ENCODE data around the gene CXCR3. TPM values are rescaled to one million over a fixed set of nuclear protein-coding genes. Genes with fewer than 3 reads are reported as not detected.
"Not testable (repeated sequence)": the region's sequence is repeated elsewhere in the genome, so short reads cannot be mapped to it uniquely, and the experiment has no call there.

Gene CXCR3
- polyA plus RNA-seq, 2 donors: 0.64 to 0.69 TPM

DNA sequence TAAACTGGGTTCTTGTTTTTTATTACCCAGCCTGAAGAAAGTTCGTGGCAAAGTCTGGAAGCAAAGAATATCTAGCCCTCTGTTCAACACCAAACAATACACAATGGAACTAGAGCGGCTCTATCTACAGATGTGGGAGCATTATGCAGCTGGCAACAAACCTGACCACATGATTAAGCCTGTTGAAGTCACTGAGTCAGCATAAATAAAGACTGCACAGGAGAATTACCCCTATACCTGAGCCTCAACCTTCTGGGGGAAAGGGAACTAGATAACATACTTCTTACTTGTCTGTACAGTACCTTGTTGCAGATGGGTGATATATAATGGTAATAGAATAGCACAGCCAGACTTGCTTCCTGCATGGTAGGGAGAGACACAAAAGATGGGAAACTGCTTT, 44.7 kb downstream of the CXCR3 start:
- Histone ChIP-seq H3K27ac (ENCODE audit: low read depth in 2 of 2, low read length in 1 of 2) (no peak overlapping the region), H3K4me1 (ENCODE audit: control insufficient read depth in 2 of 2, insufficient read depth in 2 of 2, low read length in 1 of 2) (no peaks in the 10 kb centered on the region), H3K27me3 (ENCODE audit: control insufficient read depth in 1 of 2, insufficient read depth in 2 of 2, low read length in 2 of 2) (peaks cover 0 to 3% of the 10 kb centered on the region in 2 donors), H3K36me3 (ENCODE audit: control insufficient read depth in 2 of 2, insufficient read depth in 2 of 2, low read length in 1 of 2) (peaks cover 3 to 6% of the 10 kb centered on the region in 2 donors), H3K9me3 (ENCODE audit: control insufficient read depth in 2 of 2, insufficient read depth in 1 of 2, low read depth in 1 of 2, low read length in 1 of 2) (no peaks in the 10 kb centered on the region), H3K4me3 (ENCODE audit: low read depth in 1 of 2, low read length in 2 of 2) (no peak overlapping the region)
- WGBS, 2 donors: 66 to 90% methylated on average over 2 of the region's 2 CpGs

DNA sequence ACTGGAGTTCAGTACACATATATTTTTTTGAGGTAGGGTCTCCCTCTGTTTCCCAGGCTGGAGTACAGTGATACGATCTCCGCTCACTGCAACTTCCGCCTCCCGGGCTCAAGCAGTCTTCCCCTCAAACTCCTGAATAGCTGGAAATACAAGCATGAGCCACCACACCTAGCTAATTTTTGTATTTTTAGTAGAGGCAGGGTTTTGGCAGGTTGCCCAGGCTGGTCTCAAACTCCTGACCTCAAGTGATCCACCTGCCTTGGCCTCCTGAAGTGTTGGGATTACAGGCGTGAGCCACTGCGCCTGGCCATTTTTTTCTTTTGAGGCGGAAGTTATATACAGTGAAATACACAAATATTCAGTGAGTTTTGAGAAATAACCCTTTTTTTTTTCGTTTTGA, 46.9 kb downstream of the CXCR3 start:
- 86 to 95% methylated on average over 8 of the region's 8 CpGs for WGBS, 2 donors
- not testable (repeated sequence) for H3K27me3 ChIP-seq (ENCODE audit: control insufficient read depth in 1 of 2, insufficient read depth in 2 of 2, low read length in 2 of 2); H3K27ac ChIP-seq (ENCODE audit: low read depth in 2 of 2, low read length in 1 of 2); H3K4me3 ChIP-seq (ENCODE audit: low read depth in 1 of 2, low read length in 2 of 2); H3K9me3 ChIP-seq (ENCODE audit: control insufficient read depth in 2 of 2, insufficient read depth in 1 of 2, low read depth in 1 of 2, low read length in 1 of 2); H3K4me1 ChIP-seq (ENCODE audit: control insufficient read depth in 2 of 2, insufficient read depth in 2 of 2, low read length in 1 of 2); H3K36me3 ChIP-seq (ENCODE audit: control insufficient read depth in 2 of 2, insufficient read depth in 2 of 2, low read length in 1 of 2)

Other genes starting within 250 kb of the CXCR3 start
- gene OGT, start 85.4 kb downstream of the CXCR3 start, polyA plus RNA-seq: 10 to 100 TPM; 30.2 to 61.3 TPM
- under 1 TPM; 0.84 to 0.98 TPM for gene GCNA, start 40.1 kb downstream of the CXCR3 start, polyA plus RNA-seq
- gene CXorf49, start 99.8 kb upstream of the CXCR3 start, polyA plus RNA-seq: not detected
- not detected for gene CXorf49B, start 144.8 kb upstream of the CXCR3 start, polyA plus RNA-seq

Measured in esophagus (tissue), 2 donors.